DND-41 (cell line): ENCODE data around the gene NINJ1.

Experiments used
- ATAC-seq: fragments of 200-7000 bp; cut with Tn5 transposase; 3 replicates; pipeline ENCODE4 v1.9.1; 2021; ENCODE audit warnings: low read depth; ENCODE audit not compliant: insufficient read depth
- DNase-seq: peaks from one replicate; pipeline ENCODE4 v3.0.0-alpha.2; 2020
- H2AFZ ChIP-seq: 2 replicates; pipeline ENCODE4 v1.6.0; 2012; ENCODE audit warnings: low read depth, low read length
- H3K27ac ChIP-seq: 2 replicates; pipeline ENCODE4 v1.5.1; 2012; ENCODE audit warnings: low read length, inconsistent platforms
- H3K27me3 ChIP-seq: fragments of 200-600 bp; sonication (generic); 2 replicates; pipeline ENCODE4 v1.6.0; 2012; ENCODE audit warnings: low read length, mild to moderate bottlenecking, inconsistent platforms; ENCODE audit not compliant: insufficient read depth, poor library complexity
- H3K36me3 ChIP-seq: 2 replicates; pipeline ENCODE4 v1.5.1; 2012; ENCODE audit warnings: low read length, inconsistent platforms; ENCODE audit not compliant: insufficient read depth
- H3K4me1 ChIP-seq: 2 replicates; pipeline ENCODE4 v1.5.1; 2012; ENCODE audit warnings: mild to moderate bottlenecking, low read length; ENCODE audit not compliant: insufficient read depth
- H3K4me2 ChIP-seq: 2 replicates; pipeline ENCODE4 v1.6.0; 2012; ENCODE audit warnings: mild to moderate bottlenecking, moderate library complexity, low read length, inconsistent platforms; ENCODE audit not compliant: insufficient read depth
- H3K4me3 ChIP-seq, 2 experiments: fragments of 200-600 bp in 1 of 2; shearing (Covaris generic) in 1 of 2; 2 replicates each; pipeline ENCODE4 v1.5.1; 2012 to 2016; ENCODE audit warnings: inconsistent platforms in 2 of 2, low read length in 2 of 2, mild to moderate bottlenecking in 2 of 2, low read depth in 1 of 2, moderate library complexity in 1 of 2
- H3K79me2 ChIP-seq: 2 replicates; pipeline ENCODE4 v1.6.0; 2012; ENCODE audit warnings: low read length, inconsistent platforms; ENCODE audit not compliant: insufficient read depth
- H3K9ac ChIP-seq: 2 replicates; pipeline ENCODE4 v1.6.0; 2012; ENCODE audit warnings: low read depth, mild to moderate bottlenecking, inconsistent platforms, low read length, moderate library complexity
- H3K9me3 ChIP-seq: 2 replicates; pipeline ENCODE4 v1.5.1; 2012; ENCODE audit warnings: low read length, moderate library complexity, mild to moderate bottlenecking, inconsistent platforms; ENCODE audit not compliant: insufficient read depth, severe bottlenecking
- H4K20me1 ChIP-seq: 2 replicates; pipeline ENCODE4 v1.6.0; 2012; ENCODE audit warnings: low read length; ENCODE audit not compliant: insufficient read depth
- EZH2 ChIP-seq: IDR thresholded peaks from 3 replicates; pipeline ENCODE4 v1.6.1; 2012; ENCODE audit warnings: borderline replicate concordance, low read depth, mild to moderate bottlenecking, moderate library complexity, low read length, inconsistent platforms; ENCODE audit not compliant: severe bottlenecking
- TF ChIP-seq, protein P1 (sequence below): IDR thresholded peaks from 2 replicates; pipeline ENCODE4 v1.5.1; 2012; ENCODE audit warnings: borderline replicate concordance, low read length, moderate library complexity, mild to moderate bottlenecking; ENCODE audit not compliant: poor library complexity, severe bottlenecking; ENCODE audit errors: extremely low read depth

The NINJ1 gene

DNA sequence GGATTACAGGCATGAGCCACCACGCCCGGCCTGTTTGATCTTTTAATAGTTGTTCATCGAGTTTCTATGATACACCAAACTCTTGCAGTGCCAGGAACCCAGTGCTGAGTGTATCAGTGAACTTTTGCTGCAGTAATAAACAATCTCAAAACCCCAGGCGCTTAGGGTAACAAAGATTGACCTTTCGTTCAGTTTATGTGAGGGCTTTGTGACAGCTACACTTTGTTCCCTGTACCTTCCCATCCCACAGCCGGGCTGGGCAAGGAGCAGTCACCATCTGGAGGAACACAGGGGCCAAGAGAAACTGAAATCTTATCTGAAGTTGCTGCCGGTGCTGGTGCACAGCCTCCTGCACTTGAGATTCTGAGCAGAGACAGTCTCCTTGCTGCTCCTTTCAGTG is 32.6 kb upstream of the NINJ1 start:
- no peak for TF ChIP-seq EZH2
- TF ChIP-seq, protein P1, sequence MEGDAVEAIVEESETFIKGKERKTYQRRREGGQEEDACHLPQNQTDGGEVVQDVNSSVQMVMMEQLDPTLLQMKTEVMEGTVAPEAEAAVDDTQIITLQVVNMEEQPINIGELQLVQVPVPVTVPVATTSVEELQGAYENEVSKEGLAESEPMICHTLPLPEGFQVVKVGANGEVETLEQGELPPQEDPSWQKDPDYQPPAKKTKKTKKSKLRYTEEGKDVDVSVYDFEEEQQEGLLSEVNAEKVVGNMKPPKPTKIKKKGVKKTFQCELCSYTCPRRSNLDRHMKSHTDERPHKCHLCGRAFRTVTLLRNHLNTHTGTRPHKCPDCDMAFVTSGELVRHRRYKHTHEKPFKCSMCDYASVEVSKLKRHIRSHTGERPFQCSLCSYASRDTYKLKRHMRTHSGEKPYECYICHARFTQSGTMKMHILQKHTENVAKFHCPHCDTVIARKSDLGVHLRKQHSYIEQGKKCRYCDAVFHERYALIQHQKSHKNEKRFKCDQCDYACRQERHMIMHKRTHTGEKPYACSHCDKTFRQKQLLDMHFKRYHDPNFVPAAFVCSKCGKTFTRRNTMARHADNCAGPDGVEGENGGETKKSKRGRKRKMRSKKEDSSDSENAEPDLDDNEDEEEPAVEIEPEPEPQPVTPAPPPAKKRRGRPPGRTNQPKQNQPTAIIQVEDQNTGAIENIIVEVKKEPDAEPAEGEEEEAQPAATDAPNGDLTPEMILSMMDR = no peak
- Histone ChIP-seq H3K36me3 (no peaks in the 10 kb centered on the region), H3K9ac (no peak overlapping the region), H3K4me1 (no peaks in the 10 kb centered on the region), H3K4me3 (no peak overlapping the region), H2AFZ (no peak overlapping the region), H3K4me2 (no peak overlapping the region), H4K20me1 (no peaks in the 10 kb centered on the region), H3K27me3 (no peaks in the 10 kb centered on the region), H3K27ac (no peak overlapping the region), H3K9me3 (no peaks in the 10 kb centered on the region), H3K79me2 (no peaks in the 10 kb centered on the region)
- no peak for ATAC-seq
- DNase-seq = no peak

GRCh38 chr9:93164085-93164484 is 30.0 kb upstream of the NINJ1 start:
- H4K20me1 ChIP-seq = no peaks in the 10 kb centered on the region
- no peak overlapping the region for H3K4me2 ChIP-seq
- H3K27me3 ChIP-seq = no peaks in the 10 kb centered on the region
- ATAC-seq (no peak), DNase-seq (no peak)
- H3K9me3 ChIP-seq = no peaks in the 10 kb centered on the region
- no peaks in the 10 kb centered on the region for H3K36me3 ChIP-seq
- H3K27ac ChIP-seq = no peak overlapping the region
- no peak overlapping the region for H3K4me3 ChIP-seq
- TF ChIP-seq, protein P1 = no peak
- no peak for TF ChIP-seq EZH2
- H3K79me2 ChIP-seq = no peaks in the 10 kb centered on the region
- no peaks in the 10 kb centered on the region for H3K4me1 ChIP-seq
- H3K9ac ChIP-seq = no peak overlapping the region
- no peak overlapping the region for H2AFZ ChIP-seq

GRCh38 chr9:93161786-93162562 is 27.9 kb upstream of the NINJ1 start:
- no peaks in the 10 kb centered on the region for H4K20me1 ChIP-seq
- DNase-seq (no peak), ATAC-seq (no peak)
- no peaks in the 10 kb centered on the region for H3K4me1 ChIP-seq
- H3K36me3 ChIP-seq = no peaks in the 10 kb centered on the region
- no peak overlapping the region for H3K27ac ChIP-seq
- H3K9me3 ChIP-seq = no peaks in the 10 kb centered on the region
- no peaks in the 10 kb centered on the region for H3K27me3 ChIP-seq
- H3K79me2 ChIP-seq = no peaks in the 10 kb centered on the region
- H3K4me2 ChIP-seq = no peak overlapping the region
- no peak overlapping the region for H3K9ac ChIP-seq
- H3K4me3 ChIP-seq = no peak overlapping the region
- no peak overlapping the region for H2AFZ ChIP-seq
- no peak for TF ChIP-seq EZH2
- TF ChIP-seq, protein P1 = no peak
